CD4-positive, alpha-beta memory T cell (primary cell): ENCODE measurements around the gene SLC44A1. TPM values are rescaled to one million over a fixed set of nuclear protein-coding genes. Genes with fewer than 3 reads are reported as not detected.

Experiments used
- CTCF ChIA-PET: fragments of 350-600 bp; sonication (Branson Sonifier 250); formaldehyde crosslinking; loops from one replicate; lab custom pipeline; 2021; ENCODE audit warnings: inconsistent platforms; ENCODE audit not compliant: partially characterized antibody; lab: Charles Lee
- POLR2A ChIA-PET: fragments of 350-600 bp; sonication (Branson Sonifier 250); formaldehyde crosslinking; loops from one replicate; lab custom pipeline; 2021; ENCODE audit not compliant: partially characterized antibody; lab: Charles Lee
- DNase-seq, 5 donors: peaks; one replicate each; pipeline versions ENCODE4 v3.0.0 to v3.0.0-alpha.2; 2020 to 2022; ENCODE audit warnings: mixed read lengths in 1 of 5
- H3K27ac ChIP-seq: one replicate; pipeline ENCODE4 v1.7.0; 2013; ENCODE audit warnings: low read depth, low read length
- H3K27me3 ChIP-seq: 2 replicates; pipeline ENCODE4 v1.7.0; 2013; ENCODE audit warnings: mild to moderate bottlenecking, low read length, moderate library complexity; ENCODE audit not compliant: insufficient read depth
- H3K36me3 ChIP-seq: 2 replicates; pipeline ENCODE4 v1.7.0; 2013; ENCODE audit warnings: mild to moderate bottlenecking, low read length, moderate library complexity; ENCODE audit not compliant: insufficient read depth
- H3K4me1 ChIP-seq: 2 replicates; pipeline ENCODE4 v1.7.0; 2013; ENCODE audit warnings: mild to moderate bottlenecking, low read length, moderate library complexity; ENCODE audit not compliant: insufficient read depth
- H3K4me3 ChIP-seq, 2 donors: one replicate each; pipeline ENCODE4 v1.7.0; 2013; ENCODE audit warnings: low read length in 2 of 2, mild to moderate bottlenecking in 1 of 2
- H3K9me3 ChIP-seq, 2 donors: one replicate each; pipeline ENCODE4 v1.7.0; 2013; ENCODE audit warnings: low read length in 2 of 2, control low read depth in 1 of 2; ENCODE audit not compliant: control insufficient read depth in 1 of 2
- H3K27ac Mint-ChIP-seq, 7 donors: one replicate each; pipeline ENCODE4 v1.8.0; 2020 to 2021; ENCODE audit warnings: mixed read lengths in 7 of 7, mild to moderate bottlenecking in 6 of 7, inconsistent platforms in 3 of 7, moderate library complexity in 3 of 7
- H3K27me3 Mint-ChIP-seq, 2 donors: one replicate each; pipeline ENCODE4 v1.8.0; 2020 to 2021; ENCODE audit warnings: mixed read lengths in 2 of 2
- H3K36me3 Mint-ChIP-seq, 2 donors: one replicate each; pipeline ENCODE4 v1.8.0; 2020 to 2021; ENCODE audit warnings: mixed read lengths in 2 of 2, inconsistent platforms in 1 of 2, mild to moderate bottlenecking in 1 of 2
- H3K4me1 Mint-ChIP-seq, 4 donors: one replicate each; pipeline ENCODE4 v1.8.0; 2020 to 2021; ENCODE audit warnings: mixed read lengths in 4 of 4, mild to moderate bottlenecking in 1 of 4
- H3K4me3 Mint-ChIP-seq, 8 donors: one replicate each; pipeline ENCODE4 v1.8.0; 2020 to 2021; ENCODE audit warnings: mixed read lengths in 8 of 8, mild to moderate bottlenecking in 7 of 8, moderate library complexity in 6 of 8, inconsistent platforms in 3 of 8
- H3K9me3 Mint-ChIP-seq, 8 donors: one replicate each; pipeline ENCODE4 v1.8.0; 2020 to 2021; ENCODE audit warnings: mixed read lengths in 8 of 8, mild to moderate bottlenecking in 5 of 8, inconsistent platforms in 3 of 8, moderate library complexity in 1 of 8
- intact Hi-C: fragments of 100-400 bp; cut with micrococcal nuclease; formaldehyde crosslinking; loops from one replicate; pipeline ENCODE4 v1.15.1; 2023
- polyA plus RNA-seq, 2 donors: library from polyadenylated mRNA; unstranded; fragments of 300-500 nt; fragmentation: Illumina TruSeq; gene quantifications; one replicate each; pipeline ENCODE4 v1.2.3, GENCODE V29; 2021
- total RNA-seq, 2 experiments: library from RNA; stranded (reverse); gene quantifications; one replicate each; pipeline ENCODE4 v1.2.3, GENCODE V29; 2021

The SLC44A1 gene
- total and polyA plus RNA-seq, 4 experiments from 2014 or later, result 13.7 to 33.3 (median 17.4) TPM

- intact Hi-C loops, result loop anchor here (10.0 kb wide), 1 partner anchor 235 kb away; the partner anchor contains the start of gene TMEM38B
- Histone ChIP-seq H3K27me3 (no peaks in the 10 kb centered on the region), H3K9me3 (no peaks in the 10 kb centered on the region), H3K4me1 (no peaks in the 10 kb centered on the region), H3K4me3 (no peak overlapping the region), H3K36me3 (no peaks in the 10 kb centered on the region), H3K27ac (no peak overlapping the region)
- ChIA-PET CTCF (no interaction called here), POLR2A (no interaction called here)
- peaks cover 2 to 7% of the 10 kb centered on the region in 2 donors for H3K36me3 Mint-ChIP-seq
- H3K9me3 Mint-ChIP-seq, result peaks cover 0 to 5% (median under 1%) of the 10 kb centered on the region in 8 donors
- no peak overlapping the region for H3K27ac Mint-ChIP-seq
- H3K4me1 Mint-ChIP-seq, result no peaks in the 10 kb centered on the region
- H3K4me3 Mint-ChIP-seq, result no peak overlapping the region
- no peaks in the 10 kb centered on the region for H3K27me3 Mint-ChIP-seq
- DNase-seq, result no peak
Measured at GRCh38 chr9:105459336-105459735, 214.9 kb downstream of the SLC44A1 start.

- no peak overlapping the region for H3K4me3 ChIP-seq
- H3K27ac ChIP-seq, result no peak overlapping the region
- CTCF ChIA-PET, result no interaction called here
- Mint-ChIP-seq H3K4me3 (no peak overlapping the region), H3K4me1 (no peaks in the 10 kb centered on the region), H3K27ac (no peak overlapping the region), H3K9me3 (peaks cover 0 to 3% (median 0%) of the 10 kb centered on the region in 8 donors), H3K27me3 (no peaks in the 10 kb centered on the region), H3K36me3 (peaks cover 2 to 36% of the 10 kb centered on the region in 2 donors)
- no peak for DNase-seq
- no peaks in the 10 kb centered on the region for H3K9me3 ChIP-seq
- H3K36me3 ChIP-seq, result no peaks in the 10 kb centered on the region
- no peaks in the 10 kb centered on the region for H3K27me3 ChIP-seq
- POLR2A ChIA-PET, result no interaction called here
- no peaks in the 10 kb centered on the region for H3K4me1 ChIP-seq
- intact Hi-C loops, result no loop called here
Measured at GRCh38 chr9:105466898-105467455, 222.5 kb downstream of the SLC44A1 start.

DNA sequence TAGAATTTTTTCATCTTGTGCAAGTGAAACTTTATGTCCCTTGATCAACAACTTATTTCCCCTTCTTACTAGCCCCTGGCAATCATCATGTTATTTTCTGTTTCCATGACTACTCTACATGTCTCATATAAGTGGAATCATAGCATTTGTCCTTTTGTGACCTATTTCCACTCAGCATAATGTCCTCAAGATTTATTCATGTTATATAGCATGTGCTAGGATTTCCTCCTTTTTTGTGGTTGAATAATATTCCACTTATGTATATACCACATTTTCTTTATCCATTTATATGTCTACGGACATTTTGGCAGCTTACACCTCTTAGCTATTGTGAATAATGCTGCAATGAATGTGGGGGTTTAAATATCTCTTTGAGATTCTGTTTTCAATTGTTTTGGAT, 224.4 kb downstream of the SLC44A1 start:
- Mint-ChIP-seq H3K4me1 (no peaks in the 10 kb centered on the region), H3K27me3 (no peaks in the 10 kb centered on the region), H3K9me3 (peaks cover 0 to 3% (median 0%) of the 10 kb centered on the region in 8 donors), H3K27ac (peak overlapping the region in 1 of 7 donors; percentile 43), H3K36me3 (peaks cover 2 to 36% of the 10 kb centered on the region in 2 donors), H3K4me3 (no peak overlapping the region)
- Histone ChIP-seq H3K4me3 (no peak overlapping the region), H3K36me3 (no peaks in the 10 kb centered on the region), H3K9me3 (no peaks in the 10 kb centered on the region), H3K27me3 (no peaks in the 10 kb centered on the region), H3K4me1 (no peaks in the 10 kb centered on the region), H3K27ac (no peak overlapping the region)
- CTCF ChIA-PET, result no interaction called here
- intact Hi-C loops, result no loop called here
- no peak for DNase-seq
- POLR2A ChIA-PET, result no interaction called here

GRCh38 chr9:105473221-105473620, 228.8 kb downstream of the SLC44A1 start:
- no peaks in the 10 kb centered on the region for H3K27me3 ChIP-seq
- POLR2A ChIA-PET, result no interaction called here
- H3K9me3 ChIP-seq, result no peaks in the 10 kb centered on the region
- H3K27ac Mint-ChIP-seq, result no peak overlapping the region
- peaks cover 0 to 3% (median 0%) of the 10 kb centered on the region in 8 donors for H3K9me3 Mint-ChIP-seq
- H3K4me3 ChIP-seq, result no peak overlapping the region
- H3K27ac ChIP-seq, result no peak overlapping the region
- no peak for DNase-seq
- CTCF ChIA-PET, result no interaction called here
- intact Hi-C loops, result no loop called here
- H3K4me1 ChIP-seq, result no peaks in the 10 kb centered on the region
- H3K36me3 Mint-ChIP-seq, result peaks cover 0 to 17% of the 10 kb centered on the region in 2 donors
- no peaks in the 10 kb centered on the region for H3K4me1 Mint-ChIP-seq
- no peaks in the 10 kb centered on the region for H3K27me3 Mint-ChIP-seq
- H3K4me3 Mint-ChIP-seq, result no peak overlapping the region
- H3K36me3 ChIP-seq, result no peaks in the 10 kb centered on the region

GRCh38 chr9:105475302-105475701, 230.9 kb downstream of the SLC44A1 start:
- Mint-ChIP-seq H3K27me3 (no peaks in the 10 kb centered on the region), H3K4me3 (no peak overlapping the region), H3K36me3 (peaks cover 0 to 4% of the 10 kb centered on the region in 2 donors), H3K27ac (no peak overlapping the region), H3K9me3 (no peaks in the 10 kb centered on the region), H3K4me1 (no peaks in the 10 kb centered on the region)
- POLR2A ChIA-PET, result no interaction called here
- Histone ChIP-seq H3K4me1 (no peaks in the 10 kb centered on the region), H3K27ac (no peak overlapping the region), H3K9me3 (no peaks in the 10 kb centered on the region), H3K36me3 (no peaks in the 10 kb centered on the region), H3K4me3 (no peak overlapping the region), H3K27me3 (no peaks in the 10 kb centered on the region)
- CTCF ChIA-PET, result no interaction called here
- no peak for DNase-seq
- intact Hi-C loops, result no loop called here

- Mint-ChIP-seq H3K27ac (no peak overlapping the region), H3K36me3 (no peaks in the 10 kb centered on the region), H3K4me3 (no peak overlapping the region), H3K9me3 (no peaks in the 10 kb centered on the region), H3K4me1 (no peaks in the 10 kb centered on the region), H3K27me3 (no peaks in the 10 kb centered on the region)
- no peak overlapping the region for H3K4me3 ChIP-seq
- no peaks in the 10 kb centered on the region for H3K4me1 ChIP-seq
- H3K9me3 ChIP-seq, result no peaks in the 10 kb centered on the region
- intact Hi-C loops, result no loop called here
- H3K27me3 ChIP-seq, result no peaks in the 10 kb centered on the region
- no peak overlapping the region for H3K27ac ChIP-seq
- CTCF ChIA-PET, result no interaction called here
- no peak for DNase-seq
- no peaks in the 10 kb centered on the region for H3K36me3 ChIP-seq
- POLR2A ChIA-PET, result no interaction called here
Measured at GRCh38 chr9:105479846-105480245, 235.4 kb downstream of the SLC44A1 start.

DNA sequence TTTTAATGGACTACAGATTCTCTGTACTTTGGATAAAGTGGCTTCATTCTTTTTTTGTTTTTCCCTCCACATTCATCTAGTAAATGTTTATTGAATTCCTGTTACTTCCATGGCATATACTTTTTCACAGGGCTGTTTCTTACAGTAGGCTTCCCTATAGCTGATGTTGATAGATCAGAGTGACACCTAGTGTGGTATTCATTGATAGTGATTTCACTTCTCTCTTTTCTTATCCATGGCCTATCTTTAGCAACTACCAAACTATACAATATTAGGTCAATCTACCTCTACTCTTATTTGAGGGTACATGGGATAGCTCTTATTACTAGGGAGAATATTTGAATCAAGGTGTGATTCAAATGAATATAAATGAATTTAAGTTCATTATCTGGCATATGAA, 239.2 kb downstream of the SLC44A1 start:
- no peaks in the 10 kb centered on the region for H3K36me3 ChIP-seq
- POLR2A ChIA-PET, result no interaction called here
- H3K4me3 Mint-ChIP-seq, result no peak overlapping the region
- H3K9me3 Mint-ChIP-seq, result no peaks in the 10 kb centered on the region
- H3K4me3 ChIP-seq, result no peak overlapping the region
- no peak for DNase-seq
- CTCF ChIA-PET, result no interaction called here
- no peak overlapping the region for H3K27ac ChIP-seq
- intact Hi-C loops, result no loop called here
- H3K4me1 Mint-ChIP-seq, result no peaks in the 10 kb centered on the region
- no peaks in the 10 kb centered on the region for H3K36me3 Mint-ChIP-seq
- no peaks in the 10 kb centered on the region for H3K4me1 ChIP-seq
- no peaks in the 10 kb centered on the region for H3K27me3 ChIP-seq
- H3K27me3 Mint-ChIP-seq, result no peaks in the 10 kb centered on the region
- no peaks in the 10 kb centered on the region for H3K9me3 ChIP-seq
- H3K27ac Mint-ChIP-seq, result no peak overlapping the region
